Activated CD8-positive, alpha-beta T cell treated with anti-CD3 and anti-CD28 coated beads for 36 hours (primary cell): ENCODE measurements around the gene PRSS33. TPM values are rescaled to one million over a fixed set of nuclear protein-coding genes. Genes with fewer than 3 reads are reported as not detected.
A peak's percentile ranks its signal among the peaks of the same experiment; 100 is the strongest.

Experiments
- ATAC-seq: fragments of 200-7000 bp; cut with Tn5 transposase; one replicate; pipeline ENCODE4 v1.10.0; 2021; ENCODE audit warnings: mild to moderate bottlenecking, moderate library complexity
- CTCF ChIA-PET: fragments of 350-600 bp; sonication (Branson Sonifier 250); formaldehyde crosslinking; loops from one replicate; lab custom pipeline; 2021; ENCODE audit warnings: antibody characterized with exemption; lab: Charles Lee
- POLR2A ChIA-PET: fragments of 350-600 bp; sonication (Branson Sonifier 250); formaldehyde crosslinking; loops from one replicate; lab custom pipeline; 2021; ENCODE audit warnings: antibody characterized with exemption; lab: Charles Lee
- DNase-seq: peaks from one replicate; pipeline ENCODE4 v3.0.0-alpha.2; 2020
- H3K27ac Mint-ChIP-seq: one replicate; pipeline ENCODE4 v1.8.0; 2021; ENCODE audit warnings: mild to moderate bottlenecking, mixed read lengths
- H3K27me3 Mint-ChIP-seq: one replicate; pipeline ENCODE4 v1.8.0; 2021; ENCODE audit warnings: mixed read lengths
- H3K36me3 Mint-ChIP-seq: one replicate; pipeline ENCODE4 v1.8.0; 2021; ENCODE audit warnings: low read depth, mixed read lengths
- H3K4me1 Mint-ChIP-seq: one replicate; pipeline ENCODE4 v1.8.0; 2021; ENCODE audit warnings: low read depth, mixed read lengths
- H3K4me3 Mint-ChIP-seq: one replicate; pipeline ENCODE4 v1.8.0; 2021; ENCODE audit warnings: mild to moderate bottlenecking, moderate library complexity, mixed read lengths
- H3K9me3 Mint-ChIP-seq: one replicate; pipeline ENCODE4 v1.8.0; 2021; ENCODE audit warnings: mixed read lengths
- intact Hi-C: fragments of 100-400 bp; cut with micrococcal nuclease; formaldehyde crosslinking; loops from one replicate; pipeline ENCODE4 v1.10.0; 2022
- total RNA-seq, 2 experiments: library from RNA; stranded (reverse); gene quantifications; one replicate each; pipeline ENCODE4 v1.2.3, GENCODE V29; 2021
- TF ChIP-seq, protein P1 (sequence below): fragments of 200-600 bp; IDR thresholded peaks from one replicate; pipeline ENCODE4 v1.8.0; 2022; ENCODE audit warnings: antibody characterized with exemption, mild to moderate bottlenecking

Gene PRSS33
- total RNA-seq, 2 experiments from 2014 or later: 0.29 TPM; not detected in 1

DNA sequence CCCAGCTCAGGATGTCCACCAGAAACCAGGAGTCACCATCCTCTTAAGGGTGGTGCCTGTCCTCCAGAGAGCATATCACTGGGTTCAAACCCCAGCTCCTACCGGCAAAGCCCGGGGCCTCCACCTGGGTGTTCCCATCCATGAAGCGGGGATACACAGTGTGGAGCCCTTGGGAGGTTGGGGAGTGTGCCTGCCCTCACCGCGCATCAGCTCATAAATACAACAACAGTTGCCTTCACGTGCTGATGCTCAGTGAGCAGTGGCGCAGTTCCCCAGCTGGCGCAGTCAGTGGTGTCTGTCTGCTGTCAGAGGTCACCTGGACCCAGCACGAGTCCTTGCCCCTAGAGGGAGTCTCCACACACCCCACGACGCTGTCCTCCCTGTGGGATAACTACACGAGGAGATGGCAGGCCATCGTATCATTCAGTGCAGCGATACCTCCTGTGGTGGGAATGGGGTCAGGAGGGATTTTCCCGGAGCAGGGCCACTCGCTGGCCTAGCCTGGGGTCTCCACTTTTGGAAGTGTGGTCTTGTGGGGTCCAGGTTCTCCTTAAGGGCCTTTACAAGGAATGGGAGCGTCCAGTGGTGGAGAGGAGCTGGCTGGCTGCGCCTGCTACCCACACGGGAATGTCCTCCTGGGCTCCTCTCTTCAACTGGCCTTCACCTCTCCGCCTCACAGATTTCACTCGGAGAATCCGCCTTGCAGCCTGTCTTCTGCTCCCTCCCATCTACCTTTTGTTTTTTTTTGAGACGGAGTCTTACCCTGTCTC, 8.0 kb downstream of the PRSS33 start:
- H3K36me3 Mint-ChIP-seq: peaks cover 20% of the 10 kb centered on the region
- H3K9me3 Mint-ChIP-seq: no peaks in the 10 kb centered on the region
- peak overlapping the region; percentile 90 for H3K4me3 Mint-ChIP-seq
- DNase-seq (peak; percentile 4), ATAC-seq (no peak)
- CTCF ChIA-PET: interaction anchor here (1.0 to 1.1 kb wide), 2 partner anchors 60 to 88 kb away, joined by 3 read pairs; no protein-coding TSS in a partner anchor
- TF ChIP-seq, protein P1, sequence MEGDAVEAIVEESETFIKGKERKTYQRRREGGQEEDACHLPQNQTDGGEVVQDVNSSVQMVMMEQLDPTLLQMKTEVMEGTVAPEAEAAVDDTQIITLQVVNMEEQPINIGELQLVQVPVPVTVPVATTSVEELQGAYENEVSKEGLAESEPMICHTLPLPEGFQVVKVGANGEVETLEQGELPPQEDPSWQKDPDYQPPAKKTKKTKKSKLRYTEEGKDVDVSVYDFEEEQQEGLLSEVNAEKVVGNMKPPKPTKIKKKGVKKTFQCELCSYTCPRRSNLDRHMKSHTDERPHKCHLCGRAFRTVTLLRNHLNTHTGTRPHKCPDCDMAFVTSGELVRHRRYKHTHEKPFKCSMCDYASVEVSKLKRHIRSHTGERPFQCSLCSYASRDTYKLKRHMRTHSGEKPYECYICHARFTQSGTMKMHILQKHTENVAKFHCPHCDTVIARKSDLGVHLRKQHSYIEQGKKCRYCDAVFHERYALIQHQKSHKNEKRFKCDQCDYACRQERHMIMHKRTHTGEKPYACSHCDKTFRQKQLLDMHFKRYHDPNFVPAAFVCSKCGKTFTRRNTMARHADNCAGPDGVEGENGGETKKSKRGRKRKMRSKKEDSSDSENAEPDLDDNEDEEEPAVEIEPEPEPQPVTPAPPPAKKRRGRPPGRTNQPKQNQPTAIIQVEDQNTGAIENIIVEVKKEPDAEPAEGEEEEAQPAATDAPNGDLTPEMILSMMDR: no peak
- intact Hi-C loops: no loop called here
- no peaks in the 10 kb centered on the region for H3K27me3 Mint-ChIP-seq
- POLR2A ChIA-PET: interaction anchor here (1.1 to 8.7 kb wide), 5 partner anchors 9 to 103 kb away, joined by 3 to 80 read pairs (median 9); partner anchors contain the start of genes FLYWCH2 and SRRM2
- peak overlapping the region; percentile 98 for H3K27ac Mint-ChIP-seq
- H3K4me1 Mint-ChIP-seq: peaks cover 24% of the 10 kb centered on the region

DNA sequence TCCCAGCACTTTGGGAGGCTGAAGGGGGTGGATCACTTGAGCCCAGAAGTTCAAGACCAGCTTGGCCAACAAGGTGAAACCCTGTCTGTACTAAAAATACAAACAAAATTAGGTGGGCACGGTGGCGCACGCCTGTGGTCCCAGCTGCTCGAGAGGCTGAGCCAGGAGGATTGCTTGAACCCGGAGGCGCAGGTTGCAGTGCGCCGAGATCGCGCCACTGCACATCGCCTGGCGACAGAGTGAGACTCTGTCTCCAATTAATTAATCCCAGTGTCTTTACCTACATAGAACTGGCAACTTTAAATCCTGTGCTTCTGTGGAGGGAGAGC, 8.8 kb downstream of the PRSS33 start:
- TF ChIP-seq, protein P1: no peak
- ChIA-PET CTCF (interaction anchor here (1.1 kb wide), 1 partner anchor 89 kb away, joined by 3 read pairs; no protein-coding TSS in a partner anchor), POLR2A (interaction anchor here (0.8 to 8.7 kb wide), 8 partner anchors 10 to 104 kb away, joined by 3 to 80 read pairs (median 8); partner anchors contain the start of genes FLYWCH2, KCTD5 and SRRM2)
- no peak for ATAC-seq
- peaks cover 21% of the 10 kb centered on the region for H3K4me1 Mint-ChIP-seq
- no peak for DNase-seq
- H3K4me3 Mint-ChIP-seq: peak overlapping the region; percentile 90
- intact Hi-C loops: no loop called here
- no peaks in the 10 kb centered on the region for H3K9me3 Mint-ChIP-seq
- no peaks in the 10 kb centered on the region for H3K27me3 Mint-ChIP-seq
- peaks cover 20% of the 10 kb centered on the region for H3K36me3 Mint-ChIP-seq
- H3K27ac Mint-ChIP-seq: peak overlapping the region; percentile 98

DNA sequence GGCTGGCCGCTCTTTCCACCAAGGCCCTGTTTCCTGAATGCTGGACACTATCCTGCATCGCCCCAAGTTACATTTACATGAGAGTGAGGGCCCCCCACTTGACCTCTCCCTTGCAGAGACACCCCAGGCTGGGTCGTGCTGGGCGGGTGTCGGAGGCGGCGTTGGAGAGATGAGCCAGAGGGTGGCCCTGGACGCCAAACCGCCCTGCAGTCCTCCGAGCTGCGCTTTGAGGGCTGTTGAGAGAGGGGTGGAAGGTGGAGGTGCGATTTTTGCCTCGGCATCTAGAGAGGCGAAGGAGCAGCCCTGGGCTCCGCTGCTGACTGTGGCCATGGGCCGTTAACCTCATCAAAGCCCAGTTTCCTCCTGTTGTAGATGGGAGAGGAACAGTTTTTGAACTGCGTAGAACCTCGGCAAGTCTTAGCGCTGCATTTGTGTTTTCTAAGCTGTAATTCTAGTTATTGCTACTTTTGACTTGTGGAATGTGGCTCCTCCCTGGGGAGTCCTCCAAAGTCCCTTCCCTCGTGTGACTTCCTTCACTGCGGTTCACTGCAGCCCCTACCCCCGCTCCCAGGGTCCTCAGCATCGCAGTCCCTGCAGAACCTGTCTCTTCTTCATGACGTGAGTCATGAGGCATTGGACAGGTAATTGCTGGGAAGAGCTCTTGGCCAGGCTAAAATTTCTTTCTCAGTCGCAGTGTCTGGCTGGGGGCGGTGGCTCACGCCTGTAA, 9.3 kb downstream of the PRSS33 start:
- intact Hi-C loops: no loop called here
- CTCF ChIA-PET: interaction anchor here (1.4 kb wide), 1 partner anchor 90 kb away, joined by 4 read pairs; no protein-coding TSS in a partner anchor

DNA sequence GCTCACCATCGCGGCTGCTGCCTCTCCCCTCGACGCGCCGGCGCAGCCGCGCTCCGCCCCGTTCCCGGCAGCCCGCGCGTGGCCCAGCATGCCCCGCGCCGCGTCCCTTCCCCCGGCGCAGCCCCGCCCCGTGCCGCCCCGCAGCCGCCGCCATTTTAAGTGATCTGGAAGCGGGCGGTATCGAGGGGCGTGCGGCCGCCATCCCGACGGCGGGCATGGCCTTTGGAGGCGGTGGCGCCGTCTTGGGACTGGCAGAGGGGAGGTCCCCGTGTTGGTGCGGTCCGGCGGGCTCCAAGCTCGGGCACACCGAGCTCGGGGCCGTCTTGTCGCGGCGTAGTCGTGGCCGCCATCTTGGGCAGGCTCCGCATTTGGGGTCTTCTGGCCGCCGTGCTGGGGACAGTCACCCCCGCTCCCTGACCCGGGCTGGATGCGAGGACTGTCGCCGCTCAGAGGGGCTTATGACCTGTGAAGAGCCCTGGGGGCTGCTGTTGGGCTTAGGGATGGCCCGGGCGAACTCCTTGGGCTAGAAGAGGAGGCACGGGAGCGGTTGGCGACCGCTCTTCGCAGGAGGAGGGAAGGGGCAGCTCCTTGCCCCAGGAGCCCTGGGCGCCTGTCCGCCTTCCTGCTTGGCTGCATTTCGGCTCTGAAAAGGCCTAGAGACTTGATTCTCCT, 10.0 kb downstream of the PRSS33 start, which contains the start of gene ELOB:
Gene ELOB (minus strand): TSS at position 50 of the 672 bp plus-strand sequence. CDS start 41 bp downstream, at position 9.
- Mint-ChIP-seq H3K27me3 (no peaks in the 10 kb centered on the region), H3K4me1 (peaks cover 24% of the 10 kb centered on the region), H3K36me3 (peaks cover 24% of the 10 kb centered on the region), H3K27ac (peak within 1 kb of the TSS; percentile 98), H3K9me3 (no peaks in the 10 kb centered on the region), H3K4me3 (peak within 1 kb of the TSS; percentile 90)
- TF ChIP-seq, protein P1: no peak
- POLR2A ChIA-PET: interaction anchor here (0.5 to 8.7 kb wide), 8 partner anchors 10 to 376 kb away, joined by 3 to 80 read pairs (median 8); partner anchors contain the start of gene SRRM2
- ATAC-seq (peak; percentile 93), DNase-seq (peak; percentile 92)
- intact Hi-C loops: no loop called here
- CTCF ChIA-PET: interaction anchor here (1.4 kb wide), 1 partner anchor 91 kb away, joined by 4 read pairs; no protein-coding TSS in a partner anchor

More for the DNA sequence above, 9.3 kb downstream of the PRSS33 start:
- peaks cover 20% of the 10 kb centered on the region for H3K36me3 Mint-ChIP-seq
- peak overlapping the region; percentile 90 for H3K4me3 Mint-ChIP-seq
- DNase-seq (peak; percentile 26), ATAC-seq (peak; percentile 24)
- peak overlapping the region; percentile 98 for H3K27ac Mint-ChIP-seq
- POLR2A ChIA-PET: interaction anchor here (0.5 to 8.7 kb wide), 11 partner anchors 10 to 377 kb away, joined by 3 to 80 read pairs (median 4); partner anchors contain the start of genes FLYWCH2, KCTD5 and SRRM2
- peaks cover 21% of the 10 kb centered on the region for H3K4me1 Mint-ChIP-seq
- no peaks in the 10 kb centered on the region for H3K9me3 Mint-ChIP-seq
- TF ChIP-seq, protein P1: no peak
- no peaks in the 10 kb centered on the region for H3K27me3 Mint-ChIP-seq
